CD4-positive, alpha-beta memory T cell (primary cell): ENCODE measurements around the gene PIGK. TPM values are rescaled to one million over a fixed set of nuclear protein-coding genes. Genes with fewer than 3 reads are reported as not detected.

ENCODE experiments used
- CTCF ChIA-PET: fragments of 350-600 bp; sonication (Branson Sonifier 250); formaldehyde crosslinking; loops from one replicate; lab custom pipeline; 2021; ENCODE audit warnings: inconsistent platforms; ENCODE audit not compliant: partially characterized antibody; lab: Charles Lee
- POLR2A ChIA-PET: fragments of 350-600 bp; sonication (Branson Sonifier 250); formaldehyde crosslinking; loops from one replicate; lab custom pipeline; 2021; ENCODE audit not compliant: partially characterized antibody; lab: Charles Lee
- DNase-seq, 5 donors: peaks; one replicate each; pipeline versions ENCODE4 v3.0.0 to v3.0.0-alpha.2; 2020 to 2022; ENCODE audit warnings: mixed read lengths in 1 of 5
- H3K27ac ChIP-seq: one replicate; pipeline ENCODE4 v1.7.0; 2013; ENCODE audit warnings: low read depth, low read length
- H3K27me3 ChIP-seq: 2 replicates; pipeline ENCODE4 v1.7.0; 2013; ENCODE audit warnings: mild to moderate bottlenecking, low read length, moderate library complexity; ENCODE audit not compliant: insufficient read depth
- H3K36me3 ChIP-seq: 2 replicates; pipeline ENCODE4 v1.7.0; 2013; ENCODE audit warnings: mild to moderate bottlenecking, low read length, moderate library complexity; ENCODE audit not compliant: insufficient read depth
- H3K4me1 ChIP-seq: 2 replicates; pipeline ENCODE4 v1.7.0; 2013; ENCODE audit warnings: mild to moderate bottlenecking, low read length, moderate library complexity; ENCODE audit not compliant: insufficient read depth
- H3K4me3 ChIP-seq, 2 donors: one replicate each; pipeline ENCODE4 v1.7.0; 2013; ENCODE audit warnings: low read length in 2 of 2, mild to moderate bottlenecking in 1 of 2
- H3K9me3 ChIP-seq, 2 donors: one replicate each; pipeline ENCODE4 v1.7.0; 2013; ENCODE audit warnings: low read length in 2 of 2, control low read depth in 1 of 2; ENCODE audit not compliant: control insufficient read depth in 1 of 2
- H3K27ac Mint-ChIP-seq, 7 donors: one replicate each; pipeline ENCODE4 v1.8.0; 2020 to 2021; ENCODE audit warnings: mixed read lengths in 7 of 7, mild to moderate bottlenecking in 6 of 7, inconsistent platforms in 3 of 7, moderate library complexity in 3 of 7
- H3K27me3 Mint-ChIP-seq, 2 donors: one replicate each; pipeline ENCODE4 v1.8.0; 2020 to 2021; ENCODE audit warnings: mixed read lengths in 2 of 2
- H3K36me3 Mint-ChIP-seq, 2 donors: one replicate each; pipeline ENCODE4 v1.8.0; 2020 to 2021; ENCODE audit warnings: mixed read lengths in 2 of 2, inconsistent platforms in 1 of 2, mild to moderate bottlenecking in 1 of 2
- H3K4me1 Mint-ChIP-seq, 4 donors: one replicate each; pipeline ENCODE4 v1.8.0; 2020 to 2021; ENCODE audit warnings: mixed read lengths in 4 of 4, mild to moderate bottlenecking in 1 of 4
- H3K4me3 Mint-ChIP-seq, 8 donors: one replicate each; pipeline ENCODE4 v1.8.0; 2020 to 2021; ENCODE audit warnings: mixed read lengths in 8 of 8, mild to moderate bottlenecking in 7 of 8, moderate library complexity in 6 of 8, inconsistent platforms in 3 of 8
- H3K9me3 Mint-ChIP-seq, 8 donors: one replicate each; pipeline ENCODE4 v1.8.0; 2020 to 2021; ENCODE audit warnings: mixed read lengths in 8 of 8, mild to moderate bottlenecking in 5 of 8, inconsistent platforms in 3 of 8, moderate library complexity in 1 of 8
- intact Hi-C: fragments of 100-400 bp; cut with micrococcal nuclease; formaldehyde crosslinking; loops from one replicate; pipeline ENCODE4 v1.15.1; 2023
- polyA plus RNA-seq, 2 donors: library from polyadenylated mRNA; unstranded; fragments of 300-500 nt; fragmentation: Illumina TruSeq; gene quantifications; one replicate each; pipeline ENCODE4 v1.2.3, GENCODE V29; 2021
- total RNA-seq, 2 experiments: library from RNA; stranded (reverse); gene quantifications; one replicate each; pipeline ENCODE4 v1.2.3, GENCODE V29; 2021

PIGK gene
- total and polyA plus RNA-seq, 4 experiments from 2014 or later: 26.4 to 72.0 (median 31.9) TPM

DNA sequence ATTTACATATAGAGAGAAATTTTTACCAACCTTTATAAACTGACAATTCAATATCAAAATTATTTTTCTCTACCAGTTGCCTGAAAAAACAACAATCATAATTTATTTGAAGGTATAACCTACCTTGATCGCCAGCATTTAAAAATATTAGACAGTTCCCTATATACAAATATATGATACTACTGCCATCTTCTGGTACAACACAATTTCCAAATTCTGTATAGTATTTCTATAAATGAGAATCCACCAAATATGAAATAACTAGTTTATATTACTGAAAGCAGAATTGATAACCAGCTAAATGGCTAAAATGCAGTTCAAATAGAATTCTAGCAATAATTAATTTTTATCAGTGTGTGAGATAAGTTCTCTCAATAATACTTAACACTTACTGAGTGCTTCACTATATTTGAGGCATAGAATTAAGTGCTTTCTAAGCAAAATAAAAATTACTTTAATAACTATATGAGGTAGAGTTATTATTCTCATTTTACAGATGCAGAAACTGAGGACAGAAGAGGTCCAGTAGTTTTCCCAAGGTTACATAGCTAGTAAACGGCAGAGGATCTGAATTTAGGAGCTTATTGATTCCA is 75.6 kb downstream of the PIGK start:
- no peaks in the 10 kb centered on the region for H3K9me3 Mint-ChIP-seq
- H3K36me3 ChIP-seq: no peaks in the 10 kb centered on the region

DNA sequence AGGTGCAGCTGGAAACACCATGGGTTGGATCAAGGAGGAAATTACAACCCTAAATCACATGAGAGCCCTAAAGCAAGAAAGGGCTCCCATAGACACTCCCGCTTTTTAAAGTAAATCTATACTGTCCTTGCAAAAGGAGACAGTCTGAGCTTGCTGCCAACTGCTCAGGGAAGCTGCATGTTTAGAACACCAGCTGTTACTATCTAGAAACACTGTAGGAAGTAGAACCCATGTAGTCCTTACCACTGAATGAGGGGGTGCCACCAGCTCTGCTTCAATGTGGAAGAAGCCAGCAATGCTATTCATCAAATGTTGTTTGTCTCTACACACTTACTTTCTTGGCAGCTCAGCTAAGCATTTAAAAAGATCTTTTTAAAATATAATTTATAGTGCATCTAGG is 79.8 kb downstream of the PIGK start:
- H3K27me3 Mint-ChIP-seq: no peaks in the 10 kb centered on the region

More for the DNA sequence above, 75.6 kb downstream of the PIGK start:
- ChIA-PET POLR2A (no interaction called here), CTCF (interaction anchor here (5.6 kb wide), 1 partner anchor 989 kb away, joined by 26 read pairs; no protein-coding TSS in a partner anchor)
- Histone ChIP-seq H3K4me1 (peaks cover 4% of the 10 kb centered on the region), H3K4me3 (no peak overlapping the region), H3K27ac (no peak overlapping the region), H3K9me3 (no peaks in the 10 kb centered on the region), H3K27me3 (no peaks in the 10 kb centered on the region)
- Mint-ChIP-seq H3K4me3 (no peak overlapping the region), H3K27ac (no peak overlapping the region), H3K36me3 (peaks cover 3 to 6% of the 10 kb centered on the region in 2 donors), H3K27me3 (no peaks in the 10 kb centered on the region), H3K4me1 (peaks cover 3 to 6% (median 4%) of the 10 kb centered on the region in 4 donors)
- DNase-seq: peak in 3 of 5 donors; percentile 7 to 16 (median 8)
- intact Hi-C loops: loop anchor here (2.0 to 5.0 kb wide), 2 partner anchors 243 to 811 kb away; no protein-coding TSS in a partner anchor

DNA sequence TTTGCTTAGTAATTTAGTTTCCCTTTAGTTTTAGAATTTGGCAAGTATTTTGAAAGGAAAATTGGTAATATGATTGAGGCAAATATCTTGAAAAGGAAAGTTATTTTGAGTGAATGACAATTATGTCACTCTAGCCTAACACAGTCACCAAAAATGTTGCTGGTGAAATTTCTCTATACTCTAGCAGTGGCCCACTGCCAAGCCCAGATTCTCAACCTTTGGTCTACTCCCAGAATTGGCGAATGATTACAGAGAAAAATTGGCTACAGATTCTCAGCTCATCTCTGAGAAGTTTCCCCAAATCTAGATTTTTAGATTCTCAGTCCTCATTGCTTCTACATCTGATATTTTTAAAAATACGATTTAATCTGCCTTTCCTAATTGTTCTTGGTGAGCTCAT is 84.9 kb downstream of the PIGK start:
- CTCF ChIA-PET: no interaction called here
- DNase-seq: no peak
- H3K27ac Mint-ChIP-seq: peak overlapping the region in 1 of 7 donors; percentile 60
- H3K36me3 Mint-ChIP-seq: peaks cover 0 to 9% of the 10 kb centered on the region in 2 donors
- Histone ChIP-seq H3K4me3 (no peak overlapping the region), H3K36me3 (no peaks in the 10 kb centered on the region), H3K27ac (no peak overlapping the region), H3K4me1 (no peaks in the 10 kb centered on the region), H3K27me3 (no peaks in the 10 kb centered on the region), H3K9me3 (no peaks in the 10 kb centered on the region)
- intact Hi-C loops: no loop called here
- H3K4me3 Mint-ChIP-seq: no peak overlapping the region
- no peaks in the 10 kb centered on the region for H3K27me3 Mint-ChIP-seq
- no peaks in the 10 kb centered on the region for H3K9me3 Mint-ChIP-seq
- H3K4me1 Mint-ChIP-seq: no peaks in the 10 kb centered on the region
- POLR2A ChIA-PET: no interaction called here

More for the DNA sequence above, 79.8 kb downstream of the PIGK start:
- Histone ChIP-seq H3K9me3 (no peaks in the 10 kb centered on the region), H3K4me3 (no peak overlapping the region), H3K27me3 (no peaks in the 10 kb centered on the region), H3K4me1 (no peaks in the 10 kb centered on the region), H3K27ac (no peak overlapping the region), H3K36me3 (no peaks in the 10 kb centered on the region)
- Mint-ChIP-seq H3K4me1 (peaks cover 0 to 2% (median 0%) of the 10 kb centered on the region in 4 donors), H3K4me3 (no peak overlapping the region), H3K27ac (no peak overlapping the region), H3K9me3 (no peaks in the 10 kb centered on the region), H3K36me3 (peaks cover 0 to 6% of the 10 kb centered on the region in 2 donors)
- DNase-seq: no peak
- POLR2A ChIA-PET: no interaction called here
- intact Hi-C loops: no loop called here
- CTCF ChIA-PET: interaction anchor here (1.9 kb wide), 1 partner anchor 985 kb away, joined by 8 read pairs; no protein-coding TSS in a partner anchor

DNA sequence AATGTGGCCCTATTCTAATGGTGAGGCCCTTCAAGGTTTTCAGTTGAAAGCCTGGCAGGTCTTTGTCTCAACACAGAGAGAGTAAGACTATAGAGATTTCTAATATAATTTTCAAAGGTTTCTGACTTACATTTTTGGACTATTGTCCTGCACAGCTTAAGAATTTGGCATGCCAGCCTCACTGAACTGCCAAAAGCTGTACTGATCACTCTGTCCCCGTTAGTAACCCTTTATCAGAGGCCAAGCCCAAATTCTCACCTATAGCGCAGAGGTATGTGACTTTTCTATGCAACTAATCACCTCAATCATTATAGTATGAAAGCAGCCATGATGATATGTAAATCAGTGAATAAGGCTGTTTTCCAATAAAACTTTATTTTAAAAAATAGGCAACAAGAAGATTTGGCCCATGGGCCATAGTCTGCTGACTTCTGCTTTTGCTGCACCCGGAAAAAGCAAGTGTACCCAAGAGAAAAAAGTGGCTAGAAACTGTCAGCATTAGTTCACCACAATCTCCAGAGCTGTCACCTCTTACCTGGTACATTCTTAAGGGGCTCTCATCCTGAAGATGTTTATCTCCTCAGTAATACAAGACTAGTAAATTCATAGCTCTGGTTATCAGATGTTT is 85.4 kb downstream of the PIGK start:
- H3K27ac ChIP-seq: no peak overlapping the region
- Mint-ChIP-seq H3K4me1 (no peaks in the 10 kb centered on the region), H3K4me3 (no peak overlapping the region), H3K27me3 (no peaks in the 10 kb centered on the region), H3K9me3 (no peaks in the 10 kb centered on the region), H3K36me3 (peaks cover 0 to 6% of the 10 kb centered on the region in 2 donors), H3K27ac (no peak overlapping the region)
- ChIA-PET POLR2A (no interaction called here), CTCF (no interaction called here)
- no peaks in the 10 kb centered on the region for H3K4me1 ChIP-seq
- no peaks in the 10 kb centered on the region for H3K9me3 ChIP-seq
- no peaks in the 10 kb centered on the region for H3K36me3 ChIP-seq
- H3K27me3 ChIP-seq: no peaks in the 10 kb centered on the region
- DNase-seq: no peak
- no peak overlapping the region for H3K4me3 ChIP-seq
- intact Hi-C loops: no loop called here

DNA sequence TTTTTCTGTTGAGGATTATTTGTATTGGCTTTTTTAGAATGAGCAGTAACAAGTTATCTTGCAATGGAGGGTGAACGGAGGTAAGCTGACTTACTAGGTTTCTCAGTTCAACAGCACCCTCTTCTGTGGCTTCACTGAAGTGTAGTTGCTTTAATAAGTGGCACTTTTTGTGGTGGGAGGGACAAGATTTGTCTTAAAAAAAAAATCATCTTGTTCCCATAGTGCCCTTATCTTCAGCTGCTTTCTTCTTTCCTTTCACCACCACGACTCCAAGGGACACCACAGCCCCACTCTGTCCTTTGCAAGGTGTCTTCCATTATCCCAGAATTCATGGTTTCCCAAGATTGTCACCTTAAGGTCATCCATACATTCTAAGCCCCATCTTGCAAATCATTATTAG is 92.9 kb downstream of the PIGK start:
- intact Hi-C loops: loop anchor here (1.0 to 5.0 kb wide), 4 partner anchors 225 to 1134 kb away; no protein-coding TSS in a partner anchor
- DNase-seq: peak in 4 of 5 donors; percentile 5 to 28 (median 18)
- Histone ChIP-seq H3K9me3 (no peaks in the 10 kb centered on the region), H3K4me1 (no peaks in the 10 kb centered on the region), H3K27me3 (no peaks in the 10 kb centered on the region), H3K27ac (no peak overlapping the region), H3K4me3 (no peak overlapping the region), H3K36me3 (no peaks in the 10 kb centered on the region)
- no peaks in the 10 kb centered on the region for H3K9me3 Mint-ChIP-seq
- ChIA-PET POLR2A (no interaction called here), CTCF (no interaction called here)
- no peak overlapping the region for H3K4me3 Mint-ChIP-seq
- peaks cover 6 to 22% of the 10 kb centered on the region in 2 donors for H3K36me3 Mint-ChIP-seq
- peak overlapping the region in 1 of 7 donors; percentile 46 for H3K27ac Mint-ChIP-seq
- peaks cover 0 to 1% (median 0%) of the 10 kb centered on the region in 4 donors for H3K4me1 Mint-ChIP-seq
- H3K27me3 Mint-ChIP-seq: no peaks in the 10 kb centered on the region

DNA sequence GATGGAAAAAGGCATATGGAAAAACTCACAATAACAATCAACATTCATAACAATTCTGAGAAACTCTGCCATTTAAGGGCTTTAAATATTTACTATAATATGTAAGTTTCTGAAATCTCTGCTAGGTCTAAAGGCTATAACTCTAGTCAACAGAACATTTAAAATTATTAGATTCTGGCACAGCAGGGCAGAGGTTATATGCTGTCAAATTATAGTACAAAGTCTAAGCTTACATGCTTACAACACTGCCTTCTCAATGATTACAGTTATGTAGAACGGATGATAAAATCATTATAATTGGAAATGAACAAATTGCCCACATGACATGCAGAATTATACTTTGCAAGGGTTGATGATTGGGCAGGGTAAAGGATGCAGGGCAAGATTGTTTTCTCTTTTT is 97.7 kb downstream of the PIGK start:
- intact Hi-C loops: no loop called here
- Mint-ChIP-seq H3K36me3 (peaks cover 31 to 52% of the 10 kb centered on the region in 2 donors), H3K4me3 (no peak overlapping the region), H3K27me3 (no peaks in the 10 kb centered on the region), H3K4me1 (peaks cover 0 to 1% (median 0%) of the 10 kb centered on the region in 4 donors), H3K9me3 (no peaks in the 10 kb centered on the region), H3K27ac (no peak overlapping the region)
- no peak for DNase-seq
- POLR2A ChIA-PET: no interaction called here
- no peaks in the 10 kb centered on the region for H3K36me3 ChIP-seq
- H3K27me3 ChIP-seq: no peaks in the 10 kb centered on the region
- CTCF ChIA-PET: interaction anchor here (1.3 kb wide), 1 partner anchor 9 kb away, joined by 3 read pairs; no protein-coding TSS in a partner anchor
- no peaks in the 10 kb centered on the region for H3K9me3 ChIP-seq
- H3K4me1 ChIP-seq: no peaks in the 10 kb centered on the region
- H3K27ac ChIP-seq: no peak overlapping the region
- H3K4me3 ChIP-seq: no peak overlapping the region

DNA sequence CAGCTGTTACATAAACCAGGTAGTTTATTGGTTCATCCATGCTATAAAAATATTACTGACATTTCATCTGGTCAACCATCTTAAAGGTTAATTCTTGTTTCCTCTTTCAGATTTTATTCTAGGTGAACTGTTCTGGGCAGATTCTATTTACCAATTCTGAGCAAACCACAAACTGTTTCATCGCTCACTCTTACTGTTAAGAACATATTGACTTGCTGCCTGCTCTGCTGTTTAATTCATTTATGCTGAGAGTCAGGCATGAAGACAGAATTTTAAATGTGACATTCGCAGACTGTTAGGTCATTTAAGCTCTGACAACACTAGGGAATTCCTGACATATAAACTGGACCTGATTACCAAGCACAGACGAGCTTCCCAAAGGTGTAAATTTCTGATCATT is 98.3 kb downstream of the PIGK start:
- H3K9me3 Mint-ChIP-seq: no peaks in the 10 kb centered on the region
- H3K27ac ChIP-seq: no peak overlapping the region
- CTCF ChIA-PET: interaction anchor here (1.3 kb wide), 1 partner anchor 10 kb away, joined by 3 read pairs; no protein-coding TSS in a partner anchor

More for the DNA sequence above, 98.3 kb downstream of the PIGK start:
- Mint-ChIP-seq H3K27ac (no peak overlapping the region), H3K4me3 (no peak overlapping the region), H3K4me1 (no peaks in the 10 kb centered on the region), H3K27me3 (no peaks in the 10 kb centered on the region), H3K36me3 (peaks cover 30 to 50% of the 10 kb centered on the region in 2 donors)
- H3K9me3 ChIP-seq: no peaks in the 10 kb centered on the region
- H3K36me3 ChIP-seq: no peaks in the 10 kb centered on the region
- intact Hi-C loops: no loop called here
- H3K4me3 ChIP-seq: no peak overlapping the region
- DNase-seq: no peak
- H3K27me3 ChIP-seq: no peaks in the 10 kb centered on the region
- H3K4me1 ChIP-seq: no peaks in the 10 kb centered on the region
- POLR2A ChIA-PET: no interaction called here
